ENCODE results near the gene ZDHHC7. TPM values are rescaled to one million over a fixed set of nuclear protein-coding genes. Genes with fewer than 3 reads are reported as not detected.
"Not testable (repeated sequence)": the region's sequence is repeated elsewhere in the genome, so short reads cannot be mapped to it uniquely, and the experiment has no call there.

Gene ZDHHC7
- 10 to 100 TPM; 43.7 to 50.8 (median 45.7) TPM for polyA plus RNA-seq (ENCODE audit: insufficient read length in 3 of 3)

DNA sequence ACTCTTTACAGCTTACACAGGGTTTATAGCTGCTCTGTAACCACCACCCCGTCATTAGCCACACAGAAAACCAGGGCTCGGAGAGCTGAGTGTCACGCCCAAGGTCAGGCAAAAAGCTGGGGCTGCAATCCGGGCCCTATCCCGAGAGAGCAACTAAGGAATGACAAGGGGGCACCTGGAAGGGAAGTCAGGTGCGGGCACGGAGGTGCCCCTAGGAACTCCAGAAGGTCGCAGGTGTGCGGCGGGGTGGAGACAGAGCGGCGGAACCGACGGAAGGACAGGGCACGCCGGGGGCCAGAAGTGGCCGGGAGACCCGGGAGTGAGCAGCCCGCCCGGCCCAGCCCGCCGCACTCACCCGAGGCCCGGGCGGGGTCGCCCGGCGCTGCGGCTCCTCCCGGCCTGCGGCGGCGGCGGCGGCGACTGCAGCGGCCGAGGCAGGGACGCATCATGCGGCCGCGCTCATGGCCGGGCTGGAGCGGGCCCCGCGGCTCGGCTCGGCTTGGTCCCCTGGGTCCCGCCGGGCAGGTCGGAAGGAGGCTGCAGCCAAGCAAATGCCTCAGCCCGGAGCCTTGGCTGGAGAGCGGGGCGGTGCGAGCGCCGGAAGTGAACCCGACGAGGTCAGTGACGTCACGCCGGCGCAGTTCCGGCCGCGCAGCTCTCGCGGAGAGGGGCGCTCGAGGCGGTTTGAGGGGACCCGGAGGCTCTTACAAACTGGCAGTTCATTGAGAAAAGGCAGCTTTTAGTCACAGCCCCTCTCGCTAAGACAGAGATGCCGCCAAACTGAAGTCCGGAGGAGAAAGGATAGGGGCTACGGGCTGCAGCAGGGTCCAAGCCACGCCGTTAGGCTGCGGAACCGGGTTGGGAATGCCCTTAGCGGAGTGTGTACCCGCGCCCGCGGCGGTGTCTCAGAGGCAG is at the start of gene ZDHHC7:
Gene ZDHHC7, minus strand, starts transcription at position 605 of the 915 bp plus-strand sequence. CDS start 20,917 bp downstream, outside the sequence.
- DNase-seq (ENCODE audit: low read depth in 3 of 3, low spot score in 2 of 3), result peak; percentile 80 to 84 (median 80)

DNA sequence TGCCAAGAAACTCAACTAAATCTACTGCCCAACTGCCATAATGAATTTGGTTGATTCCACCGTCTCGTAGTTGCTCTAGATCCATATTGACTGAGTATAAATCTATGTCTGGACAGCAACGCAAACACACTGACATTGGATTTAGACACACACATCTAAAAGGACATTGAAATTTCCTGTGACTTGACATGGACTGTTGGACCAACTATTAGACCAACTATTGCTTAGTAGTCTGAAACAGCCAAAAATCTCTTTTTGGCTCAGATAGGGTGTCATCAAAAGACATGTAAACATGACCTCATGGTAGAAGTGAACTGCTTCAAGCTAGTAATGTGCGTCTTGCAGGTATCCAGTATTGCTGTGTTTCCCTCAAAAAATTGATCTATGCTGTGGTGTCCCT is 47.6 kb upstream of the ZDHHC7 start:
- no peak for DNase-seq (ENCODE audit: low read depth in 3 of 3, low spot score in 2 of 3)

GRCh38 chr16:85057948-85058347 is 46.6 kb upstream of the ZDHHC7 start:
- DNase-seq (ENCODE audit: low read depth in 3 of 3, low spot score in 2 of 3), result no peak

DNA sequence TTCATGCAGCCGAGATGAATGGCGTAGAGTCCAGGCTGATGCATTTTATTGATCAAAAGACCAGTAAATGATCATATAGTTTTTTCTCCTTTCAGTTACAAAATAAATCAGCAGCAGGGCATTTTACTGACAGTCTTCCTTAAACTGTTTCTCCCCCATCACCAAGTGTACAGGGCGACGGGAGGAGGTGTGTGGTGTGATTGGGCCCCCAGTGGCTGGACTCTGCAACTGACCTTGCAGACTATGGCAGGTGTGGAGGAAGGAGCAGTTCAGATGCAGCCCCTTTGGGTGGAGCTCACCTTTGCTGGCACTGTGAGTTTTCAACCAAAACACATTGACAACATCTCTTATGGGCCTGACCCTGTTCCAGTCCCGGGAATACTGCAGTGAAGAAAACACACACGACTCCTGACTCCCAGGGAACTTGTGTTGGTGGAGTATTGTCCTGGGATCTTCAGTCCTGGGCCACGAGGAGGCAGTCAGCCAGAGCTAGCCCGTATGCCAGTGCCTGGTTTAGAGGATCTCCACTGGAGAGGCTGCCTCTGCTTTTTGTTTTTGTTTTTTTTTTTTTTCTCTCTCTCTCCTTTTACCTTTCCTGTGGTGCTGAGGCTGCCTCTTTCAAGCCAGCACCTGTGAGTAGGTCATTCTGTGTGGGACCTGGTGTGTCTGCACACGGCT is 46.0 kb upstream of the ZDHHC7 start:
- DNase-seq (ENCODE audit: low read depth in 3 of 3, low spot score in 2 of 3), result no peak

DNA sequence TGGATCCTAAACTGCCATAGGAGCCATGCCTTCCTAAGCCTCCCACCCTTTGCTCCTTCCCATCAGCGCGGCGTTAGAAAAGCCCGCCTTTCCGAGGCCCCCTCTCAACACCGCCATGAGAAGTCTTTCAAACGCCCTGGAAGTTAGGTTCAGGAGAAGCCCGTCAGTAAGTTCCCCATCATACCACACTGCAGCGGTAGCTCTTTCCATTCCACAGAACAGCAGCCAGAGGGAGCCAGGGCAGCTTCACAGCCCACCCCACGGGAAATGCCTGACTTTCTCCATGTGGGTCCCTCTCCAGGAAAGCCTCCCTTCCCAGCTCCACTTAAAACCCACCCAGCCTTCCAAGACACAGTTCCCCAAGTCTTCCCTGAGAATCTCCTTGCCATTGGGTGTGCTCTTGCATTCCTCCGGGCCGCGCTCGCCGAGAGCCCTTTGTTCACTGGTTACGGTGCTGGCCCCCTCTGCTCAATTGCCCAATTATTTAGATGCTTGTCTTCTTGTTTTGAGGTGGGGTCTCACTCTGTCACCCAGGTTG is 44.9 kb upstream of the ZDHHC7 start:
- no peak for DNase-seq (ENCODE audit: low read depth in 3 of 3, low spot score in 2 of 3)

DNA sequence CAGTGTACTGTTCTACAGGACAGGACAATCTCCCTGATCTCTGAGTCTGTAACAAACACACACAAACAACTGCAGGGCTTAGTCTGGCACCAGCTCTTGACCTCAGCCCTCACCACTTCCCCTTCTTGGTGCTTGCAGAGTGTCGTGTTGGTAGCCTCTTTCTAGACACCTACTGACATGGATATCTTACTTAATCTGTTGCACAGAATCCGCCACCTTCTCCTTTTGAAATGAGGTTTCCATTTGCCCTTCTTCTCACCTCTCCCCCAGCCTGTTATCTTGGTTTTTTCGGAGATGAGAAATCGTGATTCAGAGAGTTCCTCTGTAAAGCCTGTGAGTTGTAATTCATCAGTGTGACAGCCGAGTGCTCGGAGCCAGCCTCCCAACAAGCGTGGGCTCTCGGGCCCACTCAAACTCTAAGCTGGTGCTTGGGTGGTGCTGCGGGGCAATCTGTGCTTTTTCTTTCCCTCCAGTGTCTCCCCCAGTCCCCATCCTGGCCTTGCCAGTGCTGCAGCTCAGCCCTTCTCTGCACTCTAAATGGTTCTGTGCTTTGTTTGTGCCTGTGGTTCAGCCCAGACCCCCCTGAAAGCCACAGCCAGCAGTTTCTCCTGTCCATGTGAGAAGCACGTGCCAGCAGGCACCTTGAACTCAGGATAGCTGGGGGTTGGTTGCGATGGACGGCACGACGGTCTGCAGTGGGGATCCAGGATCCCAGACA is 44.3 kb upstream of the ZDHHC7 start:
- DNase-seq (ENCODE audit: low read depth in 3 of 3, low spot score in 2 of 3), result no peak

- no peak for DNase-seq (ENCODE audit: low read depth in 3 of 3, low spot score in 2 of 3)
Observed at GRCh38 chr16:85054948-85055492, 43.7 kb upstream of the ZDHHC7 start.

GRCh38 chr16:85054321-85054720 is 43.0 kb upstream of the ZDHHC7 start:
- DNase-seq (ENCODE audit: low read depth in 3 of 3, low spot score in 2 of 3), result not testable (repeated sequence)

DNA sequence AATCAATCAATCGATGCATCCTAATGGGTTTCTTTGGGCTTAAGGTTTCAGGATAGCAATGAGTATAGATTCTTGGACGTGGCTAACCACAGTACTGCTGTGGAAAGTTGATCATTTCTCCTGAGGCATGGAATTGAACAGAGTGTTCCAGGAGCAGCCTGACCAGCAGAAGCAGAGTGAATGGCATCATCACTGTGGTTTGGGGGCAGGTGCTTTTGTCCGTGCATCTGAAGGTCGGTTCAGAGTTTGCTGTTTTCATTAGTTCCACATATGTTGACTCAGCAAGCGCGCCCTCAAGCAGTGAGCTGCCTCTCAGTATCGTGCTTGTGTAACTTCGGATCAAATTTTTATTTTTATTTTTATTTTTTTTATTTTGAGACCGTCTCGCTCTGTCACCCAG is 41.2 kb upstream of the ZDHHC7 start:
- DNase-seq (ENCODE audit: low read depth in 3 of 3, low spot score in 2 of 3), result no peak

- DNase-seq (ENCODE audit: low read depth in 3 of 3, low spot score in 2 of 3), result no peak
Observed at GRCh38 chr16:85051683-85052082, 40.3 kb upstream of the ZDHHC7 start.

- DNase-seq (ENCODE audit: low read depth in 3 of 3, low spot score in 2 of 3), result no peak
Observed at GRCh38 chr16:85051067-85051581, 39.8 kb upstream of the ZDHHC7 start.

- DNase-seq (ENCODE audit: low read depth in 3 of 3, low spot score in 2 of 3), result no peak
Observed at GRCh38 chr16:85049706-85050305, 38.5 kb upstream of the ZDHHC7 start.

DNA sequence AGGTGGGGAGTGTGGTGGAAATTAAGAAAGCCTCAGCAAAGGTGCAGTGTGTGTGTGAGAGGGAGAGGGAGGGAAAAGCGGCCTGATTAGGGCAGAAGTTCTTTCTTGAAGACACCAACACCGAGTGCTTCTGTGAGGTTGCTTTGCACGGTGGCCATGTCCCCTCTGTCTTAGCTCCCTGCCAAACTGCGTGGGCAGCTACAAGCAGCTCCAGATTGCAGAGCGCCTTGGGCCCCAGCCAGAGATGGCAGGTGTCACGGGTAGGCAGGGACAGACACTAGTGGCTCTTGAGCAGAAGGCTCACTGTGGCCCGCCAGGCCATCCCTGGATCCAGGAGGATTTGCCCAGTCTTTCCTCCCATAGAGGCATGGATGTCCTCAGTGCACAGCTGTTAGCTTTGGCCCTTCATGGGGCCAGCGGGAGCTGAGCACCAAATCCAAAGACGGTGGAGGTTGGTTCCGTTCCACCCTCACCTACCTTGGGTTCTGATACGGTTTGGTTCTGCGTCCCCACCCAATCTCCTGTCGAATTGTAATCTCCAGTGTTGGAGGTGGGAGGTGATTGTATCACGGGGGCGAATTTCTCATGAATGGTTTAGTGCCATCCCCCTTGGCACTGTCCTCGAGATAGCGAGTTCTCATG is 37.7 kb upstream of the ZDHHC7 start:
- DNase-seq (ENCODE audit: low read depth in 3 of 3, low spot score in 2 of 3), result no peak

GRCh38 chr16:85047867-85048455 is 36.6 kb upstream of the ZDHHC7 start:
- DNase-seq (ENCODE audit: low read depth in 3 of 3, low spot score in 2 of 3), result no peak

- DNase-seq (ENCODE audit: low read depth in 3 of 3, low spot score in 2 of 3), result no peak
Observed at GRCh38 chr16:85046931-85047866, 35.9 kb upstream of the ZDHHC7 start.

GRCh38 chr16:85046472-85046916 is 35.2 kb upstream of the ZDHHC7 start:
- DNase-seq (ENCODE audit: low read depth in 3 of 3, low spot score in 2 of 3), result no peak

DNA sequence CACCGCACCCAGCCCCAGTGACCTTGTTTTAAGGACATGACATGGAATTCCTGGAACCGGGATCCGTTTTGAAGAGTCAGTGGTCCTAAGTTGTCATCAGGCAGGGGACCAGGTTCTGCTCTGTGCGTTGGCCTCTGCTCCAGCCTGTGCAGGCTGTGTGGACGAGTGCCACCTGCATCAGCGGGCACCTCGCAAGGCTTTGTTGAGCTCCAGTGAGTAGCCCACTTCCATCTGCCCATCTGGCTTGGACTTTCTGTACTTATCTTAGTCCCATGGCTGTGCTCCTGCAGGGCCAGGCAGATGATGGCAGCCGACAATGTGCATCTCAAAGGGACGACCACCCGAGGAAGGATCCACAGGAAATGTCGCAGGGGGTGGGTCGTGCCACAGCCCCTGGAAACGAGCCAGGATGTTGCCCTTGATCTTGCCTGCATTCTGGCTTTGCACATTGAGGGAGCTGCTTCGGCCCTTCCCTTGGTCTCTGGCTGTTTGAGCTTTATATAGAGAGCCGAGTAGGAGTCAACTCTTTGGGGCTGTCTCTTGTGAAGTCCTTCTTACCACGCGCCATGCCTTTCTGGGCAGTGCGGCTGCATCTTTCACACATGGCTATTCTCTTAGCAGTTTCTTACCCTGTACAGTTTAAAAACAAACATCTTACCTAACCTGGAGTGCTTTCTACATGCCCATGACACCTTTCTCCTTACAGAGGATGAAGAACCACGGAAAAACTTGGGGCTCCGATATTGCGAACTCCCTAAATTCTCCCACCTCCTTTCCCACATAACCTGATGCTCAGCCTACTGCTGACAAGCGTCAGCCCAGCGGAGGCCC is 34.5 kb upstream of the ZDHHC7 start:
- no peak for DNase-seq (ENCODE audit: low read depth in 3 of 3, low spot score in 2 of 3)

Measured in right renal cortex interstitium (tissue), 3 donors.